Germinal center (tissue), 1 donor: Measurements from ENCODE around the gene GNB5.
"Not testable (repeated sequence)": the region's sequence is repeated elsewhere in the genome, so short reads cannot be mapped to it uniquely, and the experiment has no call there.

Source experiments
- DNase-seq: peaks from one replicate; pipeline ENCODE4 v3.0.0; 2012; ENCODE audit warnings: mixed read lengths, low spot score

The GNB5 gene

DNA sequence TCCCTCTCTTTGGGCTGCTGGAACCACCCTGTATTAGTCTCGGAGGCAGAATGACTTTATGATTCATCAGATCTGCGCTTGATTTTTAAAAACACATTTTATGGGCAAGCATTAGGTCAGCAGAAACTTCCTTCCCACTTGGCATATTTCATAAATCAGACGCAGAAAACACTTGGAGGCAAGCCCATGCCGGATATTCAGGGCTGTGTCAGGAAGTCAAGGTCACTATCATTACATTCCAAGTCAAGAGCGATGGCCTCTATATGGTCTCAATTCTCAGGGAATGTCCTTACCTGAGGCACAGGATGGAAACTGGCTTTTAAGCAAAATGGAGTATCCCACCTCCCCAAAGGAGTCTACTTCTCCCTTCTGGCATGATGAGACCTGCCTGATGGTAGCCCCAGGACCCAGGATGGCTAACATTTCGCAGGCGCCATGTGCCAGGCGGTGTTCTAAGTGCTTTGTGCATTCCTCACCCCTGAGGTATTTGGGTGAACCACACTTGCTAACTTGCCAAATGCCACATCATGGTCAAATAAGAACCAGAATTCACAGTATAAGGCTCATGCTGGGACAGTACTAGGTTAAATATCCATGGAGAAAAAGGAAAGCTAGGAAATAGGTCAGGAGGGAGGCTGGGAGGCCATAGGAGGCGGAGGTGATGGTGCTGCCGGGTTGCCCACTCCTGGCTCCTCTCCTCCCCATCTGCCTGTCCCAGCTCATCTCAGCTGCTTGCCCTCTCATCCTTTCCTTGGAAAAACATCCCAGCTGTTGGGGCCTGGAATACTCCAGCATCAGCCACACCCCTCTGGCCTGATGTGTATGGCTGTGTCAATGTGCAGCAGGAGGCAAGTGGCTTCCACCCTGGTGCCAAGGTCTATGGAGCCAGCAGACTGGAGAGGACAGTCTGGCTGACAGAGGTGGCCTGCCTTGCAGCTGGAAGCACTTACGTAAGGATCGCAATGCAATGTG lies 97.4 kb downstream of the GNB5 start:
- no peak for DNase-seq

DNA sequence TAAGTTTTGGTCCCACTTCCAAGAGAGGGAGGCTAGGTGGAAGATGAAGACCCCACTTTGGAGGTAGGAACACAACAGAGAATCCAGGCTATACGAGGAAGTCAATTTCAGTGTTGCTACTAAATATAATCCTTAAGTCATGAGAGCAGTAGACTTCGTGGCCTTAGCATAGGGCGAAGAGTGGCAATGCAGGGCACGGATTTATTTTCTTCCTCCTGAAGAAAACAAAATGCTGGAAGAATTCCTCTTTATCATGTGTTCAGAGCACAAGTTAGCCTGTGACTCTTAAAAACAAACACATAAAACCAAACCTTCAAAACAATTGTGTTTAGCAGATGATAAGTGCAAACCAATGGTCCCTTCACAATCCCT lies 98.0 kb downstream of the GNB5 start:
- DNase-seq, result no peak

DNA sequence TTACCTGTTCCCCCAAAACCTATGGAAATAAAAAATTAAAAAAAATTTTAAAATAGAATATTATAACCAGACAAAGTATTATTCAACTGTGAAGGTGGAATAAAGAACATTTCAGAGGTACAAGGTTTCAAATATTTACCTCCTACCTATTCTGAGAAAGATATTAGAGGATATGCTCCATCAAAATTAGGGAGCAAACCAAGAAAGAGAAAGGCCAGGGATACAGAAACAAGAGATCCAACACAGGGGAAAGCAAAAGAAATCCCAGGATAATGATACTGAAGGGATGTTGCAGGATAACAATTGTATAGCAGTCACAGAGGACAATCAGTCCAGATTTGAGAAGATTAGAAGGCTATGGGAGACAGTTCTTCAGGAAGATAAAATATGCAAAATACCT lies 101.0 kb downstream of the GNB5 start:
- no peak for DNase-seq

DNA sequence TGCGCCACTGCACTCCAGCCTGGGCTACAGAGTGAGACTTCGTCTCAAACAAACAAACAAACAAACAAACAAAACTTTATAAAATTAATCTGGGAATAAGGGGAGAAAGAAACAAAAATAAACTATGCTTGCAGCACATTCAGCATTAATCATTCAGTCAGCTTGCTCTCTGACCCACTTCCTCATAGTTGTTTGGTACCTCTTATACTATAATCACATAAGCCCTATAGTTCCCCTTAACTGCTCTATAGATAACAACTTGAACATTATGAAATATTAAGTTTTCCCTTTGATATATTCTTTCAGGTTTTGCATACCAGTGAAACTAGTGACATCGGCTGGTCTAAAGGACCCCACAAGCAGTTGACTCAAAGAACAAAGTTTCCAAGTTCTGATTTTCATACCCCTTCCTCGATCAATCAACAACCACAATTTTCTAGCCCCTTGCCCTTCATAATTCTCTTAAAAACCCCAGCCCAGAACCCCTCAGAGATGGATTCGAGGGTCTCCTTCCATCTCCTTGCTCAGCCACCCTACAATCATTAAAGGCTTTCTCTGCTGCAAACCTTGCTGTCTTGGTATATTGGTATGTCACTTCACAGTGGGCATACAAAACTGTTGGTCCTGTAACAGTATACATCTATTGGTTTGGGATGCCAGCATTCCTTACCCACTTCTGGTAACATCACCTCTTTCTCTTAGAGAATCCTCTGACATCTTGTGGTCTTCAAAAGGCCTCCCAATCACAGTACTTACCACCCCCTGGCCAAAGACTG lies 105.0 kb downstream of the GNB5 start:
- DNase-seq, result no peak

DNA sequence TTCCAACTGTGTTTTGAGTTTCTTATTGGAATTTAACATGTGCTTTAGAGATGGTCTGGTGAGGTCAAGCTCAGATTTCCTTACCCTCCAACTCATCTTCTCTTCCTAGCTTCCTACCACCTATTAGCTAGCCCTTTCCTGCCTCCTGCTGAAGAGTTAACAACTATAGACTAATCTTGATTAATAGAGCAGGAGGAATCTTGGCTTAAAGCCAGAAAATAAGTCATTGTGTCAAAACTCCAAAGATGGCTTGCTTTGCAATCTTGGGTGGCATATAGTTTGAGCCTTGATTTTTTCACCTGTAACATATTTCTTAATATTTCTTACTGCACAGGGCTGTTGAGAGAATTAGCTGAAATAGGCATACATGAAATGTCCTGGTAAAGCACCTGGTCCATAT lies 105.9 kb downstream of the GNB5 start:
- DNase-seq, result no peak

DNA sequence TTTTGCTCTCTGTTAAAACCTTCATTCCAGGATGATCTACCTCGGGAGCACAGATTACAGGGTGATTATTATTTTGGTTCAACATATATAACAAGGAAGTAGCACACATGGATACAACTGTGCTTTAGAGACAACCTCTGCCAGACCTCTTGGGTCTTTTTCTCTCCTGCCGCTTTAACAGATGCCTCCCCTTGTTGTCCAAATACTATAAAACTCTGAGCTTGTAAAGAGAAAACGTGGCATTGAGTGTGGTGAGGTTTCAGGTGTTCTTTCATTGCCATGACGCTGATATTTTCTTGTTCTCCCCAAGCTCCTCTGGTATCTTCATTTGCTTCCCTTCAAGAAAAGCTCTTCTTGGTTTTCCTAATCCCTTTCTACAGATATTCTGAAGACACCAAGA lies 107.6 kb downstream of the GNB5 start:
- DNase-seq, result no peak

DNA sequence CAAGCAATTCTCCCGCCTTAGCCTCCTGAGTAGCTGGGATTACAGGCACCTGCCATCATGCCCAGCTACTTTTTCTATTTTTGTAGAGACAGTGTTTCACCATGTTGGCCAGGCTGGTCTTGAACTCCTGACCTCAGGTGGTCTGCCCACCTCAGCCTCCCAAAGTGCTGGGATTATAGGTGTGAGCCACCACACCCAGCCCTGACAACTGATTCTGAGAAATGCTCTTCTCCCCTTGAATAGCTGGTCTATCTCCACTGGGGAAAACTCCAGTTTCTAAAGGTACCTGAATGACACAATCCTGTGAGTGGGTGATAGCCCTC lies 108.2 kb downstream of the GNB5 start:
- DNase-seq, result not testable (repeated sequence)

DNA sequence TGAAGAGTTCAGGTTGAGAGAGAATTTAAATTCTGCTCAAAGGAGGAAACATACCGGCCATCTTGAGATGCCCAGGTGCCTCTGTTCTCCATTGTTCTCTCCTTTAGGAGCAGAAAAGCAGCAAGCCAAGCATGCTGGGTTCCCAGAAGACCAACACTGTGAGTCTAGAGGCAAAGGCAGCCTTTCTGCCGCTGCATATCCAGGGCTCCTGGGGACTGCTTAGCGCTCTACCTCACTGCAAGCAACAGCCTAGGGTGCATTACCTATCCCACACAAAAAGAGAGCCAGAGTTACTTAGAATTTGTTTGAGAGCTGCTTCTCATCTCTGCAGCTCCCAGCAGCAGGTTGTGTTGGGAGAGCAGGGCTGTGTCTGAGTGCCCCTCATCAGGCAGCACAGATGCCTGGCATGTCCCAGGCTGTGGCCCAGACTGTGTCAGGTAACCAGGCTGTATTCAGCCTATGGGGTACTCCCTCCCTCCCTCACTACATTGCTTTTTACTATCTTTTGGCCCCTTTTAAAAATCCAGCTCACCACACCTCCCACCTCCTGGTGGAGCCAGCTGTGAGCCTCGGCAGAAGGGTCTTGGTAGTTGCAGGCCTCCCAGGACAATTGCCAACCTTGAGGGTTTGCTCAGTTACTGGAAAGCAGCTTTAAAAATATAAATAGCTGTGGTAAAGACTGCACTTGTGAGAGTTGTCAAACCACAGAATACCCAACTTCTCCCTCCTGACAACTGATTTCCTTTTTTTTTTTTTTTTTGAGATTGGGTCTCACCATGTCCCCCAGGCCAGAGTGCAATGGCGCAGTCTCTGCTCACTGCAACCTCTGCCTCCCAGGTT lies 108.8 kb downstream of the GNB5 start:
- no peak for DNase-seq

DNA sequence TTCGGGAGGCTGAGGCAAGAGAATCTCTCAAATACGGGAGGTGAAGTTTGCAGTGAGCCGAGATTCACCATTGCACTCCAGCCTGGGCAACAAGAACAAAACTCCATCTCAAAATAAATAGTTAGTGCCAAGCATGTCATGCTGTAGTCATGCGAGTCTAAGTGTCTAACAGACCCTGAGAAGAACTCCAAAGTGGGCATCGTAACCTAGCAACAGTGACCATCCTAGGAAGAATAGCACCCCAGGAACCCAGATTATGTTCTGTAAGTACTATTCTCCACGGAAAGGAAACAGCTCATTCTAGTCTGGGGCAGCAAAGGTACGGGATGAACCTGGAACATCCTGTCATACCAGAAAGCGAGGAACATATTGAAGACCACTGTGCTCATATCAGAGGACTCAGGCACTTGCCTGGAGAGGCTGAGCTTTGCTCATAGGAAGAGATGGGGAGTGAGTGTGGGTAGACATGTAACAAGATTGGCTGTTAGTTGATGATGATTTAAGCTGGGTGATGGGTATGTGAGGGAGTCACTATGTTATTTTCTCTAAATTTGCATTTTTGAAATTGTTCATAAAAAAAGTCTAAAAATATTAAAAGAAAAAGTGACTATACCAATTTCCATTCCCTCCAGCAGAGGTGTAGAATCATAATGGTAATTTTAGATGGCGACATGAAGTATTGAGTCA lies 110.3 kb downstream of the GNB5 start:
- no peak for DNase-seq

DNA sequence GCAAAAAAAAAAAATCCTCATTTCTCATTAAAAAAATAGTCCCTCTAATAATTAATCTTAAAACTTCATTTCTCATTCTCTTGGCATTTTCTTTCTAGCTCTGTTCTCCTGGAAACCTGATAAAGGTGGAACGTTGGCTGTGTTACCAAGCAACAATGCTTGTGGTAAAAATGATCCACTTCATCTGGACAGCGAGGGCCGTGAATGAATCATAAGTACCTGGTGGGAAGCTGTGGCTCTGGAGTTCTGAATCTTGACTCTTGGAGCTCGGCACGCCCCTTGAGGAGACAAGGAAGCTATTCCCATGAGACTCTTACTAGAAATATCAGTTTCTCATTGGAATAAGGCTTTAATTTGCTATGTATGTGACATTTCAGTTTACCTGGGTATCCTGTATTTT lies 111.2 kb downstream of the GNB5 start:
- DNase-seq, result no peak

DNA sequence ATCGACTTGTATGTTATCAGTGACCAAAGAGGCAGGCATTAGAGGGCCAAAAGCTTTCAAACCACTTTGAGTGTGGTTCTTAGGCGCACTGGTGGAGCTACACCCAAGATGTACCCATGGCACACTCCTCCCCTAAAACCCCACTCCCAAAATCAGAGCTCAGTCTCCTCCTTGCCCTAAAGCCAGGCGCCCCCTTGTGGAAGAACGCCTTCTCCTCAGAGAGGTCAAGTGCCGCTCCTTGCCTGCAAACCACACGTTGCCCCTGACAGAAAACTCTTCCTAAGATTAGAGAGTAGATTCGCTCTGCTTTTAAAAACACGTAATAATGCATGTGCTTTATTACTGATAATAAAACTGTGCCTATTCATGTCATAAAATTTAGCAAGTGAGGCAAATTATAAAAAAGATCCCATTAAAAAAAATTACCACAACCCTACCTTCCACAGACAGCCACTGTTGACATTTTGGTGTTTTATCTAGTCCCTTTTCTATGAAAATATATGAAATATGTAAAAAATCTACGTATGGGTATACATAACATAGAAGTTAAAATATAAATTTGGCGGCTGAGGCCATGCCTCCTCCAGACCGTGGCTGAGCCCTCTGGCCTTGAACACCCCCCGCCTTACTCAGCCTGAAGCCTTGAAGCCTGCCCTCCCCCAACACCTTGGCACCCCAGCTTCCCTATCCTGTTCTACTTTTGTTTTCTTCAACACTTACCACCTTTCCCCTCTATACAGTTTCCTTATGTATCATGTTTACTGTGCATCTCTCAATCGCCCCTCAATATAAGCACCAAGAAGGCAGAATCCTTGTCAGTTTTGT lies 112.1 kb downstream of the GNB5 start:
- DNase-seq, result peak; percentile 76

DNA sequence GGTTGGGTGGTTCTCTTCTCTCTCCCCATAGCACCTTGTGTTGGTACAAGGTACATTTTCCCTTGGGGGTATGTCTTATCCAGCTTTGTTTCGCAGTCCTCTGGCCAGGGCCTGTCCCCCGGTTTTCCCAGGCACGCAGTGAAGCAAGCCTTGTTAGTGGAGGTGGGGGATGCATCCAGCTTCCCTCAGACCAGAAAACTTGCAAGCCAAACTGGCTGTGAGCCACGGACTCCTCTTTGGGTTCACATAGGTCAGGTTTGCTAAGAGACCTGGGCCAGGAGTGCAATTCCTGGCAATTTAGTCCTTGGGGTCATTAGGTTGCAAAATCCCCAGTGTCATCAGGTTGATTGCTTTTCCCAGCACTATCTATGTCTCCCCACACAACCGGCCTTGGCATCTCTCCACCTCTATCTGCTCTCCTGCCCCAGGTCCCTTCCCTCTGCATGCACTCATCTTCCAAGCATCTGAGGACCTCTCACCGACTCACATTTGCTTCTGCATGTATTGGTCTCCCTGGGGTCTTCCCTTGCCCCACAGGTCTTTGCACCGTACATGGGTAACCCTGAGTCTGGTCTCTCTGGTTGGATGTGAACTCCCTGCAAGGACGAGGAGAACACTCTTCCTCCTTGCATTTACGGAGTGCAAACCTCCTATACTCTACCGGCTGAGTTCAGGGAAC lies 112.9 kb downstream of the GNB5 start:
- DNase-seq, result no peak

DNA sequence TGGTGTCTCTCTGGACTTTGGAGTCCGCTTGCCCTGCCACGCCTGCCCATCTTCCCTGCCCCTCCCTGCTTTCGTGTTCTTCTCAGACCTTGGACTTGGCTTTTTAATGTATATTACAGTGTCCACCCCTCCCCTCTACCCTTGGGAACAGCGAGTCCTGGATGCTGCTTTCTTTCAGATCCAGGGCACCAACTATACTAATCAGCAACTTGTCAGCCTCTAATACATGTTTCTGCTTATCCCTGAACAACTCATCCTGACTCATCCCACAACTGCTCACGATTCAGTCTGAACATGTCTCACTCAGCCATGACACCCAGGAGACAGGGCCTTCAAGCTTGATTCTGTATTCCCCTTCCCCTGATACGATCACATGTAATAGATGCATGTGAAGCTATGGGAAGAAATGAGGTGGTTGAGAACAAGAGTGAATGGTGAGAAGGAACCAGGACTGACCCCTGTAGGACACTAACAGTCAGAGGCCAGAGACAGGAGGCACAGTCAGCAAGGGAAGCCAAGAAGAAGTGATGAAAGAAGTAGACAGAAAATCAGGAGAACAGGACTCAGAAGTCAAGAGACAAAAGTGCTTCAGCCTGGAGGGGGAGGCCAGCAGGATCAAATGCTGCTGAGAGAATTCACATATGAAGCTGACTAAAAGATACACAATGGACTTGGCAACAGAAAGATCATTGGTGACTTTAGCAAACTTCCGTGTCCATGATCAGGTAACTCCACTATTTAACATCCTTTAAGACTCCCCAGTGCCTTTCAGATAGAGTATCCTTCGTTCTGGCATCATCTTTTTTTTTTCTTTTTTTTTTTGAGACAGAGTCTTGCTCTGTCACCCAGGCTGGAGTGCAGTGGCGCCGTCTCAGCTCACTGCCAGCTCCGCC lies 114.1 kb downstream of the GNB5 start:
- no peak for DNase-seq

DNA sequence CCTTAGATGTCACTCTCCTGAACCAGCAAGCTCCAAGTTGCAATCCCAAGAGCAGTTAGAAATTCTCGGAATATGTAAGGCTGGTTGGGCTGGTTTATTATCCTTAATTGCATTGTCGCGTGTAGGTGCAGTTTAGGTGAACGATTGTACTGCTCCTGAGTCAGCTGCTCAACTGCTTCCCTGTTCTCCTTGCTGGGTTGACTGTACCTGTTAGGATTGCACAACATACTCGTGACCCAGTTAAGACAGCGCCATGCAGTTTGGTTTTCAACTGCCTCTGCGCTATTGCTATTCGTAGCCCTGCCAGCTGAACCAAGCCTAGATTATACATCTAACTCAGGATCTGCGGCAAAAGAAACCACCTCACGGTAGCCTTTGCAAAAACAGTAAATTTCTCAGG lies 119.6 kb downstream of the GNB5 start:
- DNase-seq, result no peak

DNA sequence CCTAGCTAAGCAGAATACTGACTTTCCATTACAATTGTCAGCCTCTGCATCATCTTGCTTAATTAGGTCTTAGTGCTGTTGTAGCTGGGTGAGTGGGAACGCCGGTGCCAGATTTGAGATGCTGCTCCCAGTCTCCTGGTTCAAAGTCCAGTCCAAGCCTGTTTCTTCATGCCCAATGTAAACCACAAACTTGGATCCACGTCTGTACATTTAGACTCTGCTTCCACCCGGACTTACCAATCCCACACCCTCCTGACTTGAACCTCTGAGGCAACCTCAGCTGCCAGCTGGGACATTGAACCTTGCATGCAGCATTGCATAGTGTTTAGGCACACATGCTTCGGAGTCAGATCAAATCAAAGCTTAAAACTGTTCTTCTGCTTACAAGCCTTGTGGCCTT lies 121.6 kb downstream of the GNB5 start:
- no peak for DNase-seq

DNA sequence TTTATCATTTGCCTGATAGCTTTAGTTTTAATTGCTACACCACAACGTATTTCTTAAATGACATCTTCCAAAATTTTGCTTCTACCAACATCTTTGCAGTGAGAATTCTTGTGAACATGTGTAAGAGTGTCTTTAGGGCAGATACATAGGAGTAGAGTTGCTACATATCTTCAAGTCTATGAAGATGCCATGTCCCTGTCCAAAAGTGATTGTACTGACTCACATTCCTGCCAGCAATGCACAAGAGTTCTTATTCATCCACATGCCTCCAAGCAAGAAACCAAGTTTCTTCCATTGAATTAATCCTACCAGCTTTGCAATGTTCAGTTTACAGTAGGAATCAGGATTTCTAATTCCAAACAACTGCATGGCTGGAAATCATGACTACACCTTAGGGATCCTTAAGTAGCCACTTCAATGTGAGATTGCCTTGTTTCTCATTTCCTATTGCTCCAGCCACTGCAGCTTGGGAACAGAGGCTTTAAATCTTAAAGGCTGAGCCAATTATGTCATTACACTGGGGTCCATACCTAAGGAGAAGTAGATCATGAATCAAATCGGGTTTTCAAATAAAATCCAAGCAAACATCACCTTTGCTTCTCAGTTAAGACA lies 123.1 kb downstream of the GNB5 start:
- no peak for DNase-seq

DNA sequence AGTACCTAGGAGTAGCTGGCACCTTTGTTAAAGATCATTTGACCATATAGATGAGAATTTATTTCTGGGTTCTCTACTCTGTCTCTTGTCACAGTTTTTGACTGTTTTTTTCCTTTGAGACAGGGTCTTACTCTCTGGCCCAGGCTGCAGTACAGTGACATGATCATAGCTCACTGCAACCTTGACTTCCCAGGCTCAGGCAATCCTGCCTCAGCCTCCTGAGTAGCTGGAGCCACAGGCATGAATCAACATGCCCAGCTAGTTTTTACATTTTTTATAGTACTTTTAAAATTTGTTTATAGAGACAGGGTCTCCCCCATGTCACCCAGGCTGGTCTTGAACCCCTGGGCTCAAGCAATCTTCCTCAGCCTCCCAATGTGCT lies 123.7 kb downstream of the GNB5 start:
- DNase-seq, result no peak

DNA sequence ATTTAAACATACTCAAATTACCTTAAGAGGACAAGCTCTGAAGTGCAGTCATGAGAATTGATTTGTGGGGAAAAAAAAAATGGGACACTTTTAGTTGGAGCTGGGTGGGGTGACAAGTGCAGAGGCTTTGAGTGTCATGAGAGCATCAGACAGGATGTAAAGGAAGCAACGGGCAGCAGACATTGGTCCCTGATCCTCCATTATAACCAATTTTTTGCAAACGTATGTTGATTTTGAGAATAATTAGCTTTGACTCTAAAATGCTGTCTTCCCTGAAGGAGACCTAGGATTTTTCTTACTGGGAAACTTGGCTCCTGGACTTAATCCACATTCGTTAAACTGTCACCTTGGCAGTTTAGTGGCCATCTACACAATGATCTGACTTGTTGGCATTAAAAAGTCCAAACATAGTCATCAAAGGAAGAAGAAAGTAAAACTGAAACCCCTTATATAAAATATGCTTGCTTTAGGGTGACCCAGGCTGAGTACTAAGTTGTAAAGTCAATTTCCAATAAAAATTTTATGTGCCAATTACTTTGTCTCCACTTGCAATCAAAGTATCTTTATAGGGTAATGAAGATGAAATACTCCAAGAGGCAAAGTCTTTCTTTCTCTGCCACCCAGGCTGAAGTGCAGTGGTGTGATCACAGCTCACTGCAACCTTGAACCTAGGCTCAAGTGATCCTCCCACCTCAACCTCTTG lies 124.2 kb downstream of the GNB5 start:
- no peak for DNase-seq
